K562 (cell line): ENCODE data around the gene MGST3. TPM values are rescaled to one million over a fixed set of nuclear protein-coding genes. Genes with fewer than 3 reads are reported as not detected.

ENCODE experiments used
- CHD4 ChIP-seq: fragments of 200-600 bp; sonication (generic); IDR thresholded peaks from 3 replicates; pipeline ENCODE4 v1.6.1; 2012; ENCODE audit warnings: low read depth, mild to moderate bottlenecking, mixed read lengths, low read length, inconsistent platforms; ENCODE audit not compliant: insufficient read depth, insufficient replicate concordance, poor library complexity, severe bottlenecking
- E2F3 ChIP-seq: fragments of 250-450 bp; sonication (Bioruptor Pico); IDR thresholded peaks from 2 replicates; pipeline ENCODE4 v1.4.0; 2020; ENCODE audit warnings: mild to moderate bottlenecking
- EHMT2 ChIP-seq: fragments of 450-650 bp; IDR thresholded peaks from 2 replicates; pipeline ENCODE4 v1.6.1; 2018; ENCODE audit warnings: antibody characterized with exemption
- HDAC1 ChIP-seq, 2 experiments: fragments of 450-650 bp; IDR thresholded peaks; 2 replicates each; pipeline ENCODE4 v1.6.1; 2016 to 2017; ENCODE audit warnings: inconsistent platforms in 1 of 2, mild to moderate bottlenecking in 1 of 2, moderate library complexity in 1 of 2
- HNRNPL ChIP-seq: fragments of 200-400 bp; formaldehyde crosslinking; IDR thresholded peaks from 2 replicates; pipeline ENCODE4 v1.6.1; 2017; ENCODE audit warnings: low read depth, mild to moderate bottlenecking, low read length
- KLF6 ChIP-seq: fragments of 250-450 bp; sonication (Bioruptor Pico); IDR thresholded peaks from 2 replicates; pipeline ENCODE4 v1.4.0; 2020; ENCODE audit warnings: mild to moderate bottlenecking, moderate library complexity, borderline replicate concordance
- NCOA1 ChIP-seq: fragments of 450-650 bp; IDR thresholded peaks from 2 replicates; pipeline ENCODE4 v1.6.1; 2016; ENCODE audit warnings: low read depth
- RAD51 ChIP-seq: fragments of 450-650 bp; IDR thresholded peaks from 2 replicates; pipeline ENCODE4 v1.7.1; 2016; ENCODE audit warnings: low read depth, mild to moderate bottlenecking, borderline replicate concordance
- SMARCE1 ChIP-seq: fragments of 450-650 bp; IDR thresholded peaks from 2 replicates; pipeline ENCODE4 v1.7.1; 2016; ENCODE audit warnings: mild to moderate bottlenecking
- SRSF3 ChIP-seq: fragments of 200-400 bp; formaldehyde crosslinking; IDR thresholded peaks from 2 replicates; pipeline ENCODE4 v1.6.1; 2016; ENCODE audit warnings: mild to moderate bottlenecking, low read length, moderate library complexity; ENCODE audit not compliant: insufficient read depth
- WHSC1 ChIP-seq: IDR thresholded peaks from one replicate; pipeline ENCODE4 v1.6.1; 2012; ENCODE audit warnings: low read length, control low read depth, inconsistent platforms
- XRCC4 ChIP-seq: IDR thresholded peaks from one replicate; pipeline ENCODE4 v1.6.1; 2011; ENCODE audit not compliant: insufficient read depth, insufficient read length; ENCODE audit errors: extremely low read depth
- ZBTB2 ChIP-seq: fragments of 450-650 bp; IDR thresholded peaks from 2 replicates; pipeline ENCODE4 v1.6.1; 2016; ENCODE audit warnings: antibody characterized with exemption
- ZNF175 ChIP-seq: fragments of 200-800 bp; sonication (Bioruptor generic); IDR thresholded peaks from 2 replicates; pipeline ENCODE4 v1.6.1; 2016; ENCODE audit warnings: low read depth, mild to moderate bottlenecking, missing genetic modification characterization, missing compliant biosample characterization
- ZNF280A ChIP-seq: fragments of 450-650 bp; IDR thresholded peaks from 2 replicates; pipeline ENCODE4 v1.6.1; 2018; ENCODE audit warnings: mild to moderate bottlenecking, low read depth; ENCODE audit not compliant: partially characterized antibody
- ZNF584 ChIP-seq: fragments of 200-800 bp; sonication (Bioruptor generic); IDR thresholded peaks from 2 replicates; pipeline ENCODE4 v1.6.1; 2016; ENCODE audit warnings: low read depth, mild to moderate bottlenecking, missing genetic modification characterization, missing compliant biosample characterization
- polyA plus RNA-seq, 8 experiments: library from polyadenylated mRNA; depleted of rRNA in 4 of 8; stranded (reverse) in 5 of 8; unstranded in 3 of 8; fragments of >200 nt; fragmentation: Nextera tagmentation in 2 of 8; fragmentation: Illumina TruSeq in 1 of 8; extraction: Ambion mirVana in 2 of 8; extraction: Trizol in 1 of 8; gene quantifications; 2 replicates each; pipeline versions ENCODE4 v1.2.1 to v1.2.3, GENCODE V29; 2011 to 2014; ENCODE audit warnings: inconsistent platforms in 1 of 8, missing spikeins in 1 of 8
- total RNA-seq, 7 experiments: library from RNA; depleted of rRNA in 6 of 7; stranded (reverse); fragments of >200 nt in 6 of 7; fragmentation: Illumina TruSeq in 2 of 7; extraction: Trizol in 2 of 7; gene quantifications; 2 replicates each; pipeline versions ENCODE4 v1.2.1 to v1.2.3, GENCODE V29; 2011 to 2021; ENCODE audit warnings: low replicate concordance in 1 of 7
- TF ChIP-seq, protein P1 (sequence below): fragments of 450-650 bp; IDR thresholded peaks from one replicate; pipeline ENCODE4 v1.6.1; 2018; ENCODE audit warnings: mild to moderate bottlenecking, moderate library complexity; ENCODE audit not compliant: partially characterized antibody
- TF ChIP-seq, protein P2 (sequence below), 2 experiments: fragments of 150-350 bp in 1 of 2; IDR thresholded peaks; 2 replicates each; pipeline ENCODE4 v1.6.1; 2012 to 2016; ENCODE audit warnings: low read depth in 2 of 2, low read length in 2 of 2, mild to moderate bottlenecking in 1 of 2, moderate library complexity in 1 of 2

MGST3 gene
- total and polyA plus RNA-seq, 9 of the 15 experiments (the other 6 are each of a cell fraction or from before 2014, with no cell fraction given): 70.7 to 287 (median 105) TPM

DNA sequence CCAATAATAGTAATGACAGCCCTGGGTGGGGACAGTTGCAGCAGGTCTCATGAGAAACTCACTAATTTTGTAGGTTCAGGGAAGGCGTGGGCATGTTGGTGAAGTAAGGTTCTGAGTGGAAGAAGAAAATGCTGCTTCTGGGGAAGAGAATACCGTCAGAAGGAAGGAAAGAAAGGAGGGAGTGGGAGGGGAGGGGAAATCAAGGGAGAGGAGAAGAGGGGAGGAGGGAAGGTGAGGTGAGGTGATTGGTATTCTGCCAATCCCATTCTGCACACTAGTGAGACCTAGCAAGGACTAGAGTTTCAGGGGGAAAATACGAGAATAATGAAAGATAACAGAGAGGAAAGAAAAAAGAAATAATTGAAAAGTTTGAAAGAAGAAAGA is 32.4 kb upstream of the MGST3 start (continued):
- no peak for TF ChIP-seq ZBTB2
- no peak for TF ChIP-seq WHSC1
- TF ChIP-seq, protein P1, sequence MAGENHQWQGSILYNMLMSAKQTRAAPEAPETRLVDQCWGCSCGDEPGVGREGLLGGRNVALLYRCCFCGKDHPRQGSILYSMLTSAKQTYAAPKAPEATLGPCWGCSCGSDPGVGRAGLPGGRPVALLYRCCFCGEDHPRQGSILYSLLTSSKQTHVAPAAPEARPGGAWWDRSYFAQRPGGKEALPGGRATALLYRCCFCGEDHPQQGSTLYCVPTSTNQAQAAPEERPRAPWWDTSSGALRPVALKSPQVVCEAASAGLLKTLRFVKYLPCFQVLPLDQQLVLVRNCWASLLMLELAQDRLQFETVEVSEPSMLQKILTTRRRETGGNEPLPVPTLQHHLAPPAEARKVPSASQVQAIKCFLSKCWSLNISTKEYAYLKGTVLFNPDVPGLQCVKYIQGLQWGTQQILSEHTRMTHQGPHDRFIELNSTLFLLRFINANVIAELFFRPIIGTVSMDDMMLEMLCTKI: no peak
- 0 out of 4 replicates have a peak, but pooled peaks of 1 of the 2 experiments have one; percentile 36 for TF ChIP-seq HDAC1 (IDR thresholded peaks at IDR 0.05)
- TF ChIP-seq SMARCE1: no peak
- TF ChIP-seq HNRNPL: no peak
- TF ChIP-seq EHMT2: peak; percentile 49; the same call in 1 of the 2 replicates
- no peak for TF ChIP-seq XRCC4
- no peak; the same call in 1 of the 2 replicates for TF ChIP-seq NCOA1
- TF ChIP-seq CHD4: no peak
- TF ChIP-seq ZNF280A: no peak
- no peak for TF ChIP-seq SRSF3
- TF ChIP-seq, protein P2, sequence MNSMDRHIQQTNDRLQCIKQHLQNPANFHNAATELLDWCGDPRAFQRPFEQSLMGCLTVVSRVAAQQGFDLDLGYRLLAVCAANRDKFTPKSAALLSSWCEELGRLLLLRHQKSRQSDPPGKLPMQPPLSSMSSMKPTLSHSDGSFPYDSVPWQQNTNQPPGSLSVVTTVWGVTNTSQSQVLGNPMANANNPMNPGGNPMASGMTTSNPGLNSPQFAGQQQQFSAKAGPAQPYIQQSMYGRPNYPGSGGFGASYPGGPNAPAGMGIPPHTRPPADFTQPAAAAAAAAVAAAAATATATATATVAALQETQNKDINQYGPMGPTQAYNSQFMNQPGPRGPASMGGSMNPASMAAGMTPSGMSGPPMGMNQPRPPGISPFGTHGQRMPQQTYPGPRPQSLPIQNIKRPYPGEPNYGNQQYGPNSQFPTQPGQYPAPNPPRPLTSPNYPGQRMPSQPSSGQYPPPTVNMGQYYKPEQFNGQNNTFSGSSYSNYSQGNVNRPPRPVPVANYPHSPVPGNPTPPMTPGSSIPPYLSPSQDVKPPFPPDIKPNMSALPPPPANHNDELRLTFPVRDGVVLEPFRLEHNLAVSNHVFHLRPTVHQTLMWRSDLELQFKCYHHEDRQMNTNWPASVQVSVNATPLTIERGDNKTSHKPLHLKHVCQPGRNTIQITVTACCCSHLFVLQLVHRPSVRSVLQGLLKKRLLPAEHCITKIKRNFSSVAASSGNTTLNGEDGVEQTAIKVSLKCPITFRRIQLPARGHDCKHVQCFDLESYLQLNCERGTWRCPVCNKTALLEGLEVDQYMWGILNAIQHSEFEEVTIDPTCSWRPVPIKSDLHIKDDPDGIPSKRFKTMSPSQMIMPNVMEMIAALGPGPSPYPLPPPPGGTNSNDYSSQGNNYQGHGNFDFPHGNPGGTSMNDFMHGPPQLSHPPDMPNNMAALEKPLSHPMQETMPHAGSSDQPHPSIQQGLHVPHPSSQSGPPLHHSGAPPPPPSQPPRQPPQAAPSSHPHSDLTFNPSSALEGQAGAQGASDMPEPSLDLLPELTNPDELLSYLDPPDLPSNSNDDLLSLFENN (IDR thresholded peaks at IDR 0.05; ENCODE audit: low read depth in 2 of 2, low read length in 2 of 2): no peak
- no peak for TF ChIP-seq ZNF175 (CRISPR knock-in tag)
- TF ChIP-seq ZNF584 (CRISPR knock-in tag): no peak
- no peak for TF ChIP-seq E2F3 (CRISPR knock-in tag)
- TF ChIP-seq RAD51: no peak
- TF ChIP-seq KLF6 (CRISPR knock-in tag): no peak
- TF ChIP-seq, all 486 proteins: peak for 16
